Fibroblast of mammary gland (primary cell): ENCODE measurements around the gene PDE4B.

Experiments used
- DNase-seq: peaks from one replicate; pipeline ENCODE4 v3.0.0-alpha.2; 2010; ENCODE audit warnings: low read depth
- H3K4me3 ChIP-seq: 2 replicates; pipeline ENCODE4 v1.5.1; 2011; ENCODE audit warnings: low read depth, mild to moderate bottlenecking, low read length, moderate library complexity; ENCODE audit not compliant: control insufficient read depth
- TF ChIP-seq, protein P1 (sequence below): conservative IDR thresholded peaks from 2 replicates; pipeline ENCODE4 v1.5.1; 2011; ENCODE audit warnings: low read depth, low read length, inconsistent platforms; ENCODE audit not compliant: control insufficient read depth, insufficient read depth

The PDE4B gene

DNA sequence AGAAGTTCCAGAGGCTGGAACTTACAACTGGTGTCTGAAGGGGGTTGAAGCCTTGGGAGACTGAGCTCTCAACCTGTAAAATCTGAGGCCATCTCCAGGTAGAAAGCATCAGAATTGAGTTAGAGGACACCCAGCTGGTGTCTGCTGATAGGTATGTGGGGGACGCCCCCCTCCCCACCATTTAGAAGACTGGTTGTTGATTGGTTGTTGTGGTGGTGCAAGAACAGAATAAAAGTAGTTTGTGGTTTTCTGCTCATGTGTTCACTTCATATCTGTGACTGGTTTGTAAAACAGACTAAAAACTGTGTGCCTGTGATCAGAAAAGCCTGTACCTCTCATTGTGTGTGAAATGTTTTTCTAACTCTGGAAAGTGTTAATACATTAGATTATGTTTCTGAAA is 33.2 kb upstream of the PDE4B start:
- TF ChIP-seq, protein P1, sequence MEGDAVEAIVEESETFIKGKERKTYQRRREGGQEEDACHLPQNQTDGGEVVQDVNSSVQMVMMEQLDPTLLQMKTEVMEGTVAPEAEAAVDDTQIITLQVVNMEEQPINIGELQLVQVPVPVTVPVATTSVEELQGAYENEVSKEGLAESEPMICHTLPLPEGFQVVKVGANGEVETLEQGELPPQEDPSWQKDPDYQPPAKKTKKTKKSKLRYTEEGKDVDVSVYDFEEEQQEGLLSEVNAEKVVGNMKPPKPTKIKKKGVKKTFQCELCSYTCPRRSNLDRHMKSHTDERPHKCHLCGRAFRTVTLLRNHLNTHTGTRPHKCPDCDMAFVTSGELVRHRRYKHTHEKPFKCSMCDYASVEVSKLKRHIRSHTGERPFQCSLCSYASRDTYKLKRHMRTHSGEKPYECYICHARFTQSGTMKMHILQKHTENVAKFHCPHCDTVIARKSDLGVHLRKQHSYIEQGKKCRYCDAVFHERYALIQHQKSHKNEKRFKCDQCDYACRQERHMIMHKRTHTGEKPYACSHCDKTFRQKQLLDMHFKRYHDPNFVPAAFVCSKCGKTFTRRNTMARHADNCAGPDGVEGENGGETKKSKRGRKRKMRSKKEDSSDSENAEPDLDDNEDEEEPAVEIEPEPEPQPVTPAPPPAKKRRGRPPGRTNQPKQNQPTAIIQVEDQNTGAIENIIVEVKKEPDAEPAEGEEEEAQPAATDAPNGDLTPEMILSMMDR = no peak
- H3K4me3 ChIP-seq = no peak overlapping the region
- no peak for DNase-seq

DNA sequence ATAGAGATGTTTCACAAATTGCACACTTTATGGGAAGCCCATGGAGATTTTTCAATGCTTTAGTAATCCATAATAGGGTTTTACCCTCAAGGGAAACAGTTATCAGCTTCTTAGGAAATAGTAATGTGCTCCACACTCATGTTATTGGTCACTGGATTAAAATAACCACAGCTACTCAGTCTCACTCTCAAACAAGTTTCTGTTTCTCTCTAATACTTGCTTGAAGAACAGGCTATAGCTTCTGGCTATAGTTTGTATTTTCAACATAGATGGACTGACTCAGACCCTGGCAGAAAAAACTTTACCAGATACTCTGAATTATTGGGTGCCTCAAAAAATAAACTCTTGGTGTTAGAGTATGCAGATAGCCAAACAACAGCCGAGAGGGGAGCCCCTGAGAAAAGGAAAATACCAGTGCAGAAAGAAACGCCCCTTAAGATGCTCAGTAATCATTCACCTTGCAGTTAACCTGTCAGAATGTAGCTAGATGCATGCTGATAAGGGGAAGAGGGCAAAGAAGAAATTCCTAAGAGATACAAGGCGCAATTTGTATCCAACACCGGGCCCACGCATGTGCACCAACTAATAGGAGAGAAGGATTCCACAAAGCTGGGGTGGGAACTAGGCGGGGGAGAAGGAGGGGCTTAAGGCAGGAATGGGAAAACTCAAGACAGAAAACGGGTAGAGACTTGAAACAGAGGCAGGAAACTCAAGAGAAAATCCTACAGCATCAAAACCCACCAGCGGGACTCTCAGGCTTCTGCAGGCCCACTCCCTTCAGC is 30.4 kb upstream of the PDE4B start:
- DNase-seq = peak; percentile 7
- no peak overlapping the region for H3K4me3 ChIP-seq
- TF ChIP-seq, protein P1 = no peak

DNA sequence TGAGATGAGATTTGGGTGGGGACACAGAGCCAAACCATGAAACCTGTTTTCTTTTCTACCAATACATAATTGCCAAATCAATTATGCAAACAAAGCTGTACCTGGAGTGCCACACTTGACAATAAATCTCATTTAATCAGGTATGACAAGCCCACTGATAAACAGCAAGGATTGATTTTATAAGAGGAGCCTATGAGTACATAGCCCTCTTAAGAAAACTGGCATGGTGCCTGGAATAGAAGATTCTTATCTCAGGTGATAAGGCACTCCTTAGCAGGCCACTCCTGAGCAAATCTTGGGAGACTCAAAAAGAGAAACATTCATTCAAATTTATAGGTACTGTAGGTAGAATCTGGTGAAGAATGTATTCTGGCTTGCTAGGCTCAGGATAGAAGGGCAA is 28.6 kb upstream of the PDE4B start:
- TF ChIP-seq, protein P1 = no peak
- DNase-seq = no peak
- no peak overlapping the region for H3K4me3 ChIP-seq

DNA sequence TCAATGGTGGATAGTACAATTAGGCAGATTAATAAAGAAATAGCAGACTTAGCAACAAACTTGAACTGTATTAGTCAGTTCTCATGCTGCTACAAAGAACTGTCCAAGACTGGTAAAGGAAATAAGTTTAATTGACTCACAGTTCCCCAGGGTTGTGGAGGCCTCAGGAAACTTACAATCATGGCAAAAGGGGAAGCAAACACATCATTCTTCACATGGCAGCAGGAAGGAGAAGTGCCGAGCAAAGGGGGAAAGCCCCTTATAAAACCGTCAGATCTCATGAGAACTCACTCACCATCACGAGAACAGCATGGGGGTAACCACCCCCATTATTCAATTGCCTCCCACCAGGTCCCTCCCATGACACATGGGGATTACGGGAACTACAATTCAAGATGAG is 27.1 kb upstream of the PDE4B start:
- no peak for DNase-seq
- TF ChIP-seq, protein P1 = no peak
- no peak overlapping the region for H3K4me3 ChIP-seq

DNA sequence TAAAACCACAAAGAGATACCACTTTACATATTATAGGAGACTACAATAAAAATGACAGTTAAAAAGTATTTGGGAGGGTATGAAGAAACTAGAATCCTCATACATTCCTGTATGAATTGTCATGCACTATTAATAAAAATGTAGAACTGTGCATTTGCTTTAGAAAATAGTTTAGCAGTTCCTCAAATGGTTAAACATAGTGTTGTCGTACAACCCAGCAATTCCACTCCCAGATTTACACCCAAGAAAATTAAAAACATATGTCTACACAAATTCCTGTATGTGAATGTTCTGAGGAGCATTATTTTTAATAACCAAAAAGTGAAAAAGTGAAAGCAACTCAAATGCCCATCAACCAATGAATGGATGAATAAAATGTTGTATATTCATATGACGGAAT is 23.1 kb upstream of the PDE4B start:
- DNase-seq = peak; percentile 37
- TF ChIP-seq, protein P1 = no peak
- no peak overlapping the region for H3K4me3 ChIP-seq

DNA sequence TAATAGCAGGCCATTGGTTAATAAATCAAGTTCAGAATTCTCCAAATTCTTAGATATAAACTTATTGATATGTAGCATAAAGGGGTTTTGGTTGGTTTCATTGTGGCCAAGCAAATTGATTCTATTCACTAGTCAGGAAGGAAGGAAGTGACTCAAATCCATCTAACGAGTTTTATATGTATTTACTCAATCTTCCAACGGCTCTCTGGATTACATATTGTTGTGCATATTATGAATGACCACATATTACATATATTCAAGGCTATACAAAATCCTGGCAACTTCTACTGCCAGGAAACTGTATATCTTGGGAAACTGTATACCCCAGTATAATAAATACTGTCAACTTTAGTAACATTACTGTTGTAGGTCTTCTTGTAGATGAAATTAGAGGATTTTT is 20.1 kb upstream of the PDE4B start:
- no peak overlapping the region for H3K4me3 ChIP-seq
- no peak for DNase-seq
- TF ChIP-seq, protein P1 = no peak

DNA sequence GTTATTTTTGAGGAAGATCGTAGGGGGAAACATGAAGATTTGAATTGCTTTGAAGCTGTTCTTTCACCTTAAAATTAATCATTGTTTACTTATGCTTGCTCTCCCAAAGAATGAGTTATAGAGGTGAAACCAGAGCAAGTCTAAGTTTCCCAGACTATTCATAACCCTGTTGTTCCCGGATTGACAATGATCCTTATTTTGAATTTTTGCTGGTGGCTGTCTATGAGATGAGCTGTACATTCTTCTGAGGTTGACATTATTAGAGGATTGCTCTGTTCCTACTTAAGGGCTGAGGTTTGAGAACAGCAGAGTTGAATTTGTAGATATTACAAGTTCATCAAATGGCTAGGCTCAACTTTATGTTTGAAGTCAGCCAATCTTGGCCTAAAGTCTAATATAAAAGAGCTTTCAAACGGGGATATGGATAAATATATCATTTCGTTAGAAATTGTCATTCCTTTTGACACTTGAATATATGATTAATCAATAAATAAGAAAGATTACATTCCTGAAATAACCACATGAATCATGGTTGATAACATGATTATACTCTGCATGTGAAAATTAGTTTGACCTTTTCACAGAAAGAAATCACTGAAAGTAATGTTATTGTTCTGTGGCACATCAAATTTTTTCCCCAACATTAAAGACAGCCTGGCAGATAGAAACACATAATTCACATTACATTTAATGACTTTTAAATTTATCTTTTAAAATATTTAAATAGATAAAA is 19.1 kb upstream of the PDE4B start:
- H3K4me3 ChIP-seq = no peak overlapping the region
- no peak for DNase-seq
- TF ChIP-seq, protein P1 = no peak
